Measurements from ENCODE around the gene AP3D1. TPM values are rescaled to one million over a fixed set of nuclear protein-coding genes. Genes with fewer than 3 reads are reported as not detected.

AP3D1 gene
- total RNA-seq, 1 experiment from 2014 or later, result 75.5 TPM

GRCh38 chr19:2190848-2191455 lies 39.6 kb upstream of the AP3D1 start:
- Histone ChIP-seq H3F3A (ENCODE audit: insufficient read depth, low read depth) (no peaks in the 10 kb centered on the region), H3K79me2 (ENCODE audit: low read depth) (no peaks in the 10 kb centered on the region)
- intact Hi-C loops (cut with micrococcal nuclease; ENCODE audit: unreplicated experiment), result no loop called here

DNA sequence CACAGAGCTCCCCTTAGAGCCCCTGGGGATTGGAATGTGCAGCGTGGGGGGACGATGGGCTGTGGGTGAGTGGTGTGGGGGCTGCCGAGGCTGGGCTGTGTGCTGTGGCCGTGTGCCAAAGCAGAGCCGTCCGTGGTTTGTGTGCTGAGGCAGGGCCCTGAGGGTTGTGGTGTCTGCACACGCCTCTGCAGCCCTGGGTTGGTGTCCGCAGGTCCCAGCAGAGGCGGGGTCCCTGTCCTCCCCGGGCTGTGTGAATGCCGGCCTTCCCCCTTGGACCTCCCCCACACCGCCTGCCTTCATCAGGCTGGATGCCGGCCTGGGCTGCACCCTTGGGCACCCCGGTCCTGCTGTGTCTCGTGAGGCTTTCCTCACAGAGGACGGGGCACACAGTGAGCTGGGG lies 38.5 kb upstream of the AP3D1 start:
- Histone ChIP-seq H4K20me1 (ENCODE audit: insufficient read depth) (no peaks in the 10 kb centered on the region), H3K9me2 (ENCODE audit: insufficient read depth) (no peaks in the 10 kb centered on the region), H3K9me3 (ENCODE audit: insufficient read depth, low read depth) (no peaks in the 10 kb centered on the region), H3K27ac (no peak overlapping the region), H3K27me3 (ENCODE audit: insufficient read depth, low read depth) (no peaks in the 10 kb centered on the region), H3K36me3 (ENCODE audit: low read depth) (no peaks in the 10 kb centered on the region), H3K4me3 (no peak overlapping the region), H3K4me2 (no peak overlapping the region), H3K4me1 (replicated peaks; ENCODE audit: insufficient read depth) (no peaks in the 10 kb centered on the region), H2AFZ (no peak overlapping the region), H3F3A (ENCODE audit: insufficient read depth, low read depth) (no peaks in the 10 kb centered on the region), H3K79me2 (ENCODE audit: low read depth) (no peaks in the 10 kb centered on the region)
- ChIA-PET POLR2A (ENCODE audit: unreplicated experiment) (no interaction called here), CTCF (no interaction called here)
- DNase-seq, result no peak
- no TSS peak for BruUV-seq (replicated peaks)
- TF ChIP-seq, protein P1, sequence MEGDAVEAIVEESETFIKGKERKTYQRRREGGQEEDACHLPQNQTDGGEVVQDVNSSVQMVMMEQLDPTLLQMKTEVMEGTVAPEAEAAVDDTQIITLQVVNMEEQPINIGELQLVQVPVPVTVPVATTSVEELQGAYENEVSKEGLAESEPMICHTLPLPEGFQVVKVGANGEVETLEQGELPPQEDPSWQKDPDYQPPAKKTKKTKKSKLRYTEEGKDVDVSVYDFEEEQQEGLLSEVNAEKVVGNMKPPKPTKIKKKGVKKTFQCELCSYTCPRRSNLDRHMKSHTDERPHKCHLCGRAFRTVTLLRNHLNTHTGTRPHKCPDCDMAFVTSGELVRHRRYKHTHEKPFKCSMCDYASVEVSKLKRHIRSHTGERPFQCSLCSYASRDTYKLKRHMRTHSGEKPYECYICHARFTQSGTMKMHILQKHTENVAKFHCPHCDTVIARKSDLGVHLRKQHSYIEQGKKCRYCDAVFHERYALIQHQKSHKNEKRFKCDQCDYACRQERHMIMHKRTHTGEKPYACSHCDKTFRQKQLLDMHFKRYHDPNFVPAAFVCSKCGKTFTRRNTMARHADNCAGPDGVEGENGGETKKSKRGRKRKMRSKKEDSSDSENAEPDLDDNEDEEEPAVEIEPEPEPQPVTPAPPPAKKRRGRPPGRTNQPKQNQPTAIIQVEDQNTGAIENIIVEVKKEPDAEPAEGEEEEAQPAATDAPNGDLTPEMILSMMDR (conservative IDR thresholded peaks at IDR 0.05), result no peak
- intact Hi-C loops (cut with micrococcal nuclease; ENCODE audit: unreplicated experiment), result no loop called here

More at GRCh38 chr19:2190848-2191455, 39.6 kb upstream of the AP3D1 start:
- H2AFZ ChIP-seq, result no peak overlapping the region
- H3K27me3 ChIP-seq (ENCODE audit: insufficient read depth, low read depth), result no peaks in the 10 kb centered on the region
- no peak for DNase-seq
- no peak overlapping the region for H3K27ac ChIP-seq
- H3K9me2 ChIP-seq (ENCODE audit: insufficient read depth), result no peaks in the 10 kb centered on the region
- no TSS peak for BruUV-seq (replicated peaks)
- no peaks in the 10 kb centered on the region for H3K9me3 ChIP-seq (ENCODE audit: insufficient read depth, low read depth)
- H3K4me3 ChIP-seq, result no peak overlapping the region
- CTCF ChIA-PET, result no interaction called here
- H3K36me3 ChIP-seq (ENCODE audit: low read depth), result no peaks in the 10 kb centered on the region
- no peak overlapping the region for H3K4me2 ChIP-seq
- POLR2A ChIA-PET (ENCODE audit: unreplicated experiment), result no interaction called here
- H4K20me1 ChIP-seq (ENCODE audit: insufficient read depth), result no peaks in the 10 kb centered on the region
- TF ChIP-seq, protein P1 (conservative IDR thresholded peaks at IDR 0.05), result no peak
- no peak for TF ChIP-seq EZH2 (IDR thresholded peaks at IDR 0.05; ENCODE audit: low read depth)
- no peaks in the 10 kb centered on the region for H3K4me1 ChIP-seq (replicated peaks; ENCODE audit: insufficient read depth)

DNA sequence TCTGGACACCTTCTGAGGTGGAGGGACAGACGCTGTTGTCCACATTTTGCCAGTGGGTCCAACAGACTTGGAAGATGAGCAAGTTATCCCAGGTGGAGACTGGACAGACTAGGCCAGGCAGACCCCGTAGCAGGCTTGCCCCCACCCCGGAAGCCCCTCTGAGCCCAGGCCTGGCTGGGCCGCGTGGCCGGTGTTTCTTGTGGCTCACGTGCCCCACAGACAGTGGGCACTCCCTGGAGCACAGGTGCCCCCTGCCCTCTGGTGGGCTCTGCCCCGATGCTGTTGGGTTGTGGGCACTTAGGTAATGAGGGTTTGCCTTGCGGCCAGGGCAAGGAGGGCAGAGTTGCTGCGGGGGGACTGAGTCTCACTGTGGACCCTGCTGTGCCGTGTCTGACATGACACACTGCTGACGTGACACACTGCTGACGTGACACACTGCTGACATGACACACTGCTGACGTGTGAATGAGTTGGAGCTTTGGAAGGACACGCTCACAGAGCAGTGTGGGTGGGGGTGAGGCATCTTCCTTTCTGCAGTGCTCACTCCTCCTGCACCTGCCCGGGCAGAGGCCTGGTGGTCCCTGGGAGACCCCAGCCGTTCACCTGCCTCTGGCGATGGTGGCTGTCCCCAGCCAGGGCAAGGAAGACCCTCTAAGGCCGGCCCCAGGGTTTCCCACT lies 37.5 kb upstream of the AP3D1 start:
- H3K79me2 ChIP-seq (ENCODE audit: low read depth), result no peaks in the 10 kb centered on the region
- POLR2A ChIA-PET (ENCODE audit: unreplicated experiment), result no interaction called here

More for the DNA sequence above, 37.5 kb upstream of the AP3D1 start:
- Histone ChIP-seq H4K20me1 (ENCODE audit: insufficient read depth) (no peaks in the 10 kb centered on the region), H3K36me3 (ENCODE audit: low read depth) (no peaks in the 10 kb centered on the region), H3K9me3 (ENCODE audit: insufficient read depth, low read depth) (no peaks in the 10 kb centered on the region), H3K9me2 (ENCODE audit: insufficient read depth) (no peaks in the 10 kb centered on the region), H3K4me1 (replicated peaks; ENCODE audit: insufficient read depth) (no peaks in the 10 kb centered on the region), H2AFZ (no peak overlapping the region), H3K4me3 (no peak overlapping the region), H3K27me3 (ENCODE audit: insufficient read depth, low read depth) (no peaks in the 10 kb centered on the region), H3F3A (ENCODE audit: insufficient read depth, low read depth) (no peaks in the 10 kb centered on the region), H3K4me2 (no peak overlapping the region), H3K27ac (no peak overlapping the region)
- no TSS peak for BruUV-seq (replicated peaks)
- intact Hi-C loops (cut with micrococcal nuclease; ENCODE audit: unreplicated experiment), result no loop called here
- CTCF ChIA-PET, result no interaction called here
- TF ChIP-seq, protein P1 (conservative IDR thresholded peaks at IDR 0.05), result no peak
- no peak for TF ChIP-seq EZH2 (IDR thresholded peaks at IDR 0.05; ENCODE audit: low read depth)
- no peak for DNase-seq

Measured in PC-9 (cell line).